HUDEP-2 (cell line): ENCODE data around the gene TMEM82.
A peak's percentile ranks its signal among the peaks of the same experiment; 100 is the strongest.

Experiments
- DNase-seq, 76 experiments: peaks; one replicate each; lab custom pipeline; 2025; ENCODE audit not compliant: unreplicated experiment in 76 of 76; lab: John Stamatoyannopoulos, UW

TMEM82 gene

DNA sequence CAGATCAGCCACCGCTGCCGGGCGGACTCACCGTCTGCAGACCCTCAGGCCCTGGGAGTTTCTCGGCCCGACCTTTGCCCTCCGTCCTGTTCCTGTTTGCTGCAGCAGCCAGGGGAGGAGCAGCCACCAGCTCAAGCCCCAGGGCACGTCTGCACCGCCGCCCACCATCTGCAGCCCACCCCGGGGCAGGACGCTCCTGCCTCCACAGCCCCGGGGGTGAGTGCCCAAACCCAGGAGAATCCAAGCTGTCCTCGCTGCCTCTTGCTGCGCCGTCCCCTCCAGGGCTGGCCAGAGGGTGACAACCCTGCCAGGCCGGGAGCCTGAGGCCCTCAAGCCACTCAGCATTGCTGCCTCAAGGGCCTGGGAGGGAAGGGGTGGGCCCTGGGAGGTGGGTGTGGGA, 7.4 kb upstream of the TMEM82 start:
- no peak for DNase-seq

DNA sequence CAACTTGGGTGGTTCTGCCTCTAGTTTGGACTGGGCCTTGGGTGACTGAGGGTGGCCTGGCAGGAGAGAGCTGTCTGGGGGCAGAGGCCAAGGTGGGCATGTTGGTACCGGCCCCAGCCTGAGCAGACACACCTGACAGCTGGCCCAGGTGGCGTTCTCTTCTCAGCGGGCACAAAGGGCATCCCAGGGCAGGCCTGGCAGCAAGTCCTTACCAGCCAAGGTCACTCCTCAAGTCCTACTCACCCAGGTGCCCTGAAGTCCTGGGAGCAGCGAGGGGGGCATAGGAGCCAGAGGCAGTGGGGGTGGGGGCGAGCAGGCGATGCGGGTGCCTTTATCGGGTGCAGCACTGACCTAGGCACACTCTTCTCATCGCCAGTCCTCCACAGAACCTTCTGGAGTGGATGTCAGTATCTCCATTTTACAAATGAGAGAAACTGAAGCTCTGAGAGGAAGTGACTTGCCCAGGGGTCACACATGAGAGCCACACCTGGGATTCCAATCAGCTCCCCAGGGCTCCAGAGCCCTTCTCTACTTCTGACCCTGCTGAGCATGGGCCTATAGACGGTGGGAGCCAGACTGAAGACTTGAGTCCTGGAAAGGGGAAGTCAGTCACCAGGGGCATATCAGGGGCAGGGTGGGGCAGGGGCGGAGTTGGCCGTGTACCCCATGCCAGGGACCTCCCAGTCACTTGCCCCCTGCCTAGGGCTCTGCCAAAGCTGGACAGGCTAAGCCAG, 6.8 kb upstream of the TMEM82 start:
- DNase-seq = peak in 6 of 76 experiments; percentile 3 to 18 (median 11)

DNA sequence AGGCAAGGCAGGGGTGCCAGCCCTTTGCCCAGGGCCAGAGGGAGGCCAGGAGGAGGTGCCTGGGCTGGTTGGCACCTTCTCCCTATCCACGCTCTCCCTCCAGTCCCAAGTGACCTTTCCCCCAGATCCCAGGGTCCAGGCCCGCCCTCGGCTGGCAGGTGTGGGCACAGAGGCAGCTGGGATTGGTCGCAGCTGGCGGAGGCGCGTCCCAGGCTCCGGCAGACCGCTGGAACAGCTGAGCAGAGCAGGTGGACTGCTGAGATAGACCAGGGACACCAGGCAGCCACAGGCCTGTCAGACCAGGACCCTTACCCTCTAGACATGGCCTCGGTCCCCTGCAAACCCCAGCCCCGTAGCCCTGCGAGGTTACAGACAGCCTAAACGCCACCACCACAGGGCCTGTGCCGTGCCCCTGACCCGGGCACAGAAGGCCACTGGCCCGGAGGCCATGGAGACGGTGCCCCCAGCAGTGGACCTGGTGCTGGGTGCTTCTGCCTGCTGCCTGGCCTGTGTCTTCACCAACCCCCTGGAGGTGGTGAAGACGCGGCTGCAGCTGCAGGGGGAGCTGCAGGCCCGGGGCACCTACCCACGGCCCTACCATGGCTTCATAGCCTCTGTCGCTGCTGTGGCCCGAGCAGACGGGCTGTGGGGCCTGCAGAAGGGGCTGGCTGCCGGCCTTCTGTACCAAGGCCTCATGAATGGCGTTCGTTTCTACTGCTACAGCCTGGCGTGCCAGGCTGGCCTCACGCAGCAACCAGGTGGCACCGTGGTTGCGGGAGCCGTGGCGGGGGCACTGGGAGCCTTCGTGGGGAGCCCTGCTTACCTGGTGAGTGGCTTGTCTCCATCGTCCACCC, 6.0 kb upstream of the TMEM82 start, which contains the start of gene SLC25A34:
TSS of gene SLC25A34 (plus strand) at position 221 of the 854 bp plus-strand sequence. CDS start at position 449, 228 bp downstream.
- DNase-seq = no peak

GRCh38 chr1:15736892-15737261, 5.4 kb upstream of the TMEM82 start:
- DNase-seq = no peak

- no peak for DNase-seq
Measured at GRCh38 chr1:15737324-15738319, 4.7 kb upstream of the TMEM82 start.

DNA sequence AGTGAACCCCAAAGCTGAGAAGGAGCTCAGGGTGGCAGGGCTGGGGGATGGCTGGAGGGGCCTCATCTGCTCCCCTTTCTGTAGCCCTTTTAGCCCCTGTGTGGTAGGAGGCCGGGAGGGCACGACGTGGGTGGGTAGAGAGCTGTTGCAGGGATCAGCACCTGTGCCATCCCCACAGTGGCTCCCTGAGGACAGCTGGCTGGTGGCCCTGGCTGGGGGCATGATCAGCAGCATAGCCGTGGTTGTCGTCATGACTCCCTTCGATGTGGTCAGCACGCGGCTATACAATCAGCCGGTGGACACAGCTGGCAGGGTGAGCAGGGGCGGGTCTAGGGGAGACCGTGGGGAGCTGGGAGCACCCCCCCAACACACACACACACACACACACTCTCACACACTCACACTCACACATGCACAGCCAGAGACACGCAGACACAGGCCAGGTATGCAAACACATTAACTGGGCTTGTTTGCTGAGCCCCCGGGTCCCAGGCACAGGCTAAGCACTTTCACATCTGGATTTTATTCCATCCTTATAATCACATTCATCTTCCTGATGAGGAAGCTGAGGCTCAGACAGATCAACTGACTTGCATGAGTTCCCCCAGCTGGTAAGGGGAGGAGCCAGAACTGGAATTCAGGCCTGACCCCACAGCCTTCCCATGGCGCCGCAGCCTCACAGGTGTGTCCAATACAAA, 3.7 kb upstream of the TMEM82 start:
- no peak for DNase-seq

DNA sequence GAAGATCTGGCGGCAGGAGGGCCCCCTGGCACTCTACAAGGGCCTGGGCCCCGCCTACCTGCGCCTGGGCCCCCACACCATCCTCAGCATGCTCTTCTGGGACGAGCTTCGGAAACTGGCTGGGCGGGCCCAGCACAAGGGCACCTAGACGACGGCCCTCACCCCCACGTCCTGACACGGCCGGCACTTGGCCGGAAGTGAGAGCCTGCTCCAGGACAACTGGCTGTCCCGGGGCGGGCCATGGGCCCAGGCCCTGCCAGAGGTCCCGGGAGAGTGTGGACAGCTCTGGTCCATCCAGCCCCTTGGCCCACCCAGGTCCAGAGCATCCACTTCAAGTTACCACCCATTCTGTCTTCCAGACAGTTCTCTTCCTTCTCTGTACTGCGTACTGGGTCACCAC, 3.0 kb upstream of the TMEM82 start:
- DNase-seq = no peak

DNA sequence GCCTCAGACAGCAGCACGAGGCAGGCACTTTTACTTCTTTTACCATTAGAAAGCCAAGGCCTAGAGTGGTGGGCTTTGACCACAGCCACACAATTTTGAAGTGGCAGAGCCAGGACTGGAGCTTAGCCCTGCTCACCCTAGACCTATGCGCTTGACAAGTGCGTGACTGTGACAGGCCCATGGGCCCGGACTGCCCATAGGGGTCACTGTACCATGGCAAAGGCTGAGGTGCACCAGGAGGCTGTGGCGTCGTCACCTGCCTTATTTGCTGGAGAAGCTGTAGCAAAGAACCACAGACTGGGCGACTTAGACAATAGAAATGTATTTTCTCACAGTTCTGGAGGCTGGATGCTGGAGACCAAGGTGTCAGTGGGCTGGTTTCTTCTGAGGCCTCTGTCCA, 2.6 kb upstream of the TMEM82 start:
- no peak for DNase-seq

DNA sequence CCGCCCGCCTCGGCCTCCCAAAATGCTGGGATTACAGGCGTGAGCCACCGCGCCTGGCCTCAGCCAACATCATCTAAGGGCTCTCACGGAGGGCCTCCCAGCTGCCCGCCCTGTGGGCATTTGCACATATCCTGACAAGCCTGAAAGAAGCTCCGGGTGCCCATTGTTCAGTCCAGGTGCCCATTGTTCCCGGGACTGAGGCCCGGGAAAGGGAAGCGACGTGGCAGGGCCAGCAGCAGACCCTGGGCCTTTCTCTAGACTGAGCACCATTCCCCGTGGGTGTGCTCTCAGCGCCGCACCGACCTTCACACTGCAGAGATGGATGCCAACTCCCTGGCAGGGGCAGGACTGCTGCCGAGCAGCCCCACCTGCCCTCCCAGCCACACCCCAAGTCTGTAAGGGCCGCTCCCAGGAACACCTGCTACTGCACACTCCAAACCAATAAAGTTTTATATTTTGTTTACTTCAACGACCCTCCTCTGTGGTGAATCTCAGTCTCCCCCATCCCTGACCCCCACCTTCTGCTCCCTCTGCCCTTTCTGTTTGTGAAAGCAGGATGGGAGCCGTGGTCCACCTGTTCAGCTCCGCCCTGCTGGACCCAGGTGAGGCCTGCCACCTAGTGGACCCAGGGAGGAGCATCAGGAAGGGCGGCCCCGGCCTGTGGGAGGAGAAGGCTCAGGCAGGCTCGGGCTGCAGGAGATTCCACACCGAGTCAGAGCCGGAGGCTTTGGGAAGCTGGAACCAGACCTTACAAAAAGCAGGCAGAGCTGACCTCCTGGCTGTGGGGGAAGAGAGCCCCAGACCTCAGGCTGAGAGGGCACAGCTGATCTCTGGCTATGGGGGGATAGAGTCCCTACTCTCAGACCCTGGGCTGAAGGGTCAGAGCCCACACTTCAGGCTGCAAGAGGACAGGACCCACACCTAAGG, 1.1 kb upstream of the TMEM82 start:
- peak in 58 of 76 experiments; percentile 4 to 68 (median 44) for DNase-seq

GRCh38 chr1:15744122-15744679, 1.9 kb downstream of the TMEM82 start:
- DNase-seq = no peak

DNA sequence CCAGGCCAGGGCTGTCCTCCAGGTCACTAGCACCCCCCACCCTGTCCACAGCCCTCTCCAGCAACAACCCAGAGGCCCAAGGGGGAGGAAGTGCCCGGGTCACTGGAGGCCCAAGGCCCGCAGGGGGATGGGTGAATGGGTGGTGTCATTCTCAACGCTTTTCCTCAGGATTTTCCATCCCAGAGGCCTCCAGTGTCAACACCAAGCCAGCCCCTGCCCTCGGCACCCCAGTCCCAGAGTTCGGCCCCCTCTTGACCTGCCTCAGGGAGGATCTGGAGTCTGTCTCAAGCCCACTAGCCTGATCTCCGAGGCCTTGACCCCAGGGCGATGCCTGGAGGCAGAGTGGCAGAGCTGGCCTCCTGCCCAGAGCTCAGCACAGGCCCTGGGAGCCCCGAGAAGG, 5.1 kb downstream of the TMEM82 start:
- no peak for DNase-seq

GRCh38 chr1:15748264-15748663, 6.0 kb downstream of the TMEM82 start:
- DNase-seq = no peak

DNA sequence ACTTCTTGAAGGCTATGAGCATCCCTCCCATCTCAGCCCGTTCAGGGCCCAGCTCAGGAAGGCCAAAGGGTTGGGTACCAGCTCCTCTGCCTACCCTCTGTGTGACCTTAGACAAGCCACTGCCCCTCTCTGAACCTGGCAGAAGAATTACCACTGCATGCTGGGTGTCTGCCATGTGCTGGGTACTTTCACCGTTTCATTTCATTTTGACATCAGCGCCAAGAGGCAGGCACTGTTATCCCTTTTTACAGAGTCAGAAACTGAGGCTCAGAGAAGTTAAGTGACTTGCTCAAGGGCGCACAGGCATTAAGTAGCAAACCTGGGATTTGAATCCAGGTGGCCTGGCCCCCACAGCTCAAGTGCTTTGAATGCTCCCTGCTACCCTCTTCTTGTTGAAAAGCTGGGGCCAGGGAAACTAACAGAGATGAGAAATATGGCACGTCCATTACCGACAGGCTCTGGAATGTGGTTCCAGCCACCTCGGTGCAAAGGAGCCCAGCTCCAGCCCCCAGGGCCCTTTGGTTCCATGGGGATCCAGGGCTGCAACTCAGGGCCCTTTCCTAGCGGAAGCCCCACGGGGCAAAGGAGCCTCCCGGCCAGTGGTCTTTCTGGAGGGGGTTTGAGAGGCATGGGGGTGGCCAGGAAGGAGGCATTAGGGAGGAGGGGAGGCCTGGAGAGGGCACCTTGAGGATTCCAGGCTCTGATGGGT, 6.5 kb downstream of the TMEM82 start:
- no peak for DNase-seq

DNA sequence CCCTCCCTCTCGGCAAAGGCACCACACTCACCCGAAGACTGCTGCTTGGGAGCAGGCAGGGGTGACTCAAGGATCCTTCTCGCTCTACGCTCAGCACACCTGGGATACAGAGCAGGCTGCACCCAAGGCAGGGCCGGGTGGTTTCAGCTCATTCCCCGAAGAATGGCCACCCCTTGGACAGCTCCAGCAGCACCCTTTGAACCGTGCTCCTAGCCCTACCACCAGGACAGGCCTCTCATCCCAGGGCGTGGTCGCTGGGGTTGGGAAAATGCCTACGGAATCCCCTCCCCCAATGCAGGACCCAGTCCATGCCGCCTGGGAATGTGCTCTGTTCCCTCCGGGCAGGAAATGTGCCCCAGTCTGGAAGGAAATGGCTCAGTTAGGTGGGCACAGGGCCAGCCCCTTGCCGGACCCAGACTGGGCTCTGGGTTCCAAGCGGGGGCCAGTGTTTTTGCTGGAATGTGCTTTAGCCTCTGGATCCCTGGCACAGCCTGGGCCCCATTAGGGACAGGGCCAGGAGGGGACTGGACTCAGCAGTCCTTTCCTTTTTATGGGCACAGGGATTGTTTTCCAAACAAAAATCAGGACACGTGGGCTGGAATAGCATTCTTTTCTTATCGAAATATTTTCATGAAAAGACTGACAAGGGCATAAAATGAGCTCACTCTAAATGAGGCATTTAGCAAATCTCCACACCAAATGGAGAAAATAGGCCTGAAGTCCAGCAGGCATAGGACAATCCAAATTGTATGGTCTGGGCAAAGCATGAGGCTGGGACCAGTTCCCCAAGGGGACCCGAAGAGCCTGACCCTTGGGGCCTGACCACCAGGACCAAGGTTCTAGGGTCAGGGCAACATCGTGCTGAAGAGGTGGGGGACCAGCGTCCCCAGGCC, 7.3 kb downstream of the TMEM82 start:
- no peak for DNase-seq

GRCh38 chr1:15750924-15751323, 8.6 kb downstream of the TMEM82 start:
- no peak for DNase-seq

DNA sequence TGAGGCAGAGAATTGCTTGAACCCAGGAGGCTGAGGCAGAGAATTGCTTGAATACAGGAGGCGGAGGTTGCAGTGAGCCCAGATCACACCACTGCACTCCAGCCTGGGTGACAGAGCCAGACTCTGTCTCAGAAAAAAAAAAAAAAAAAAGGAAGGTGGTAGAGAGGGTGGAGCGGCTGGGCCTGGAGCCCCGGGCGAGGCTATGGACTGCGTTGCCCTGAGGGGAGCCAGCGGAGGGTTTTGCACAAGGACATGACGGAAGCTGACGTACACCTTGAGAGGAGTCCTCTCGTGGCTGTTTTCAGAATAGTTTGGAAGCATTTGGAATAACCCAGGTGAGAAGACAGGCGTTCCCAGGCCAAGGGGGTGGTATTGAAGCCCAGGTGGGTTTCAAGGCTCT, 9.4 kb downstream of the TMEM82 start:
- no peak for DNase-seq

GRCh38 chr1:15753776-15754175, 11.5 kb downstream of the TMEM82 start:
- no peak for DNase-seq
